A673 (cell line): Measurements from ENCODE around the gene ZNF473. TPM values are rescaled to one million over a fixed set of nuclear protein-coding genes. Genes with fewer than 3 reads are reported as not detected.

Experiments
- BruUV-seq: library from RNA; stranded (reverse); fragments of 400-500 nt; replicated peaks from 2 replicates; lab custom pipeline; 2021; lab: Mats Ljungman, UMichigan
- CTCF ChIA-PET: fragments of 300-600 bp; sonication (Branson Sonifier 250); formaldehyde crosslinking; loops from one replicate; lab custom pipeline; 2022; ENCODE audit warnings: antibody characterized with exemption; lab: Charles Lee
- POLR2A ChIA-PET: fragments of 300-600 bp; sonication (Branson Sonifier 250); formaldehyde crosslinking; loops from one replicate; lab custom pipeline; 2022; ENCODE audit warnings: antibody characterized with exemption; ENCODE audit not compliant: low non-redundant PET; lab: Charles Lee
- DNase-seq: peaks from one replicate; pipeline ENCODE4 v3.0.0-alpha.2; 2015; ENCODE audit warnings: low spot score
- H3K27ac ChIP-seq: fragments of 200-600 bp; sonication (generic); 2 replicates; pipeline ENCODE4 v1.5.1; 2016; ENCODE audit warnings: mixed run types, low read depth, mild to moderate bottlenecking, mixed read lengths, antibody characterized with exemption, low read length; ENCODE audit not compliant: poor library complexity, severe bottlenecking
- H3K27me3 ChIP-seq: fragments of 200-600 bp; sonication (generic); replicated peaks from 2 replicates; pipeline ENCODE4 v1.6.1; 2017; ENCODE audit warnings: mixed run types, low read depth, mild to moderate bottlenecking, mixed read lengths, antibody characterized with exemption, low read length; ENCODE audit not compliant: insufficient read depth, poor library complexity
- H3K36me3 ChIP-seq: fragments of 200-600 bp; sonication (generic); 2 replicates; pipeline ENCODE4 v1.6.1; 2016; ENCODE audit warnings: mixed run types, mild to moderate bottlenecking, mixed read lengths, antibody characterized with exemption, low read length; ENCODE audit not compliant: insufficient read depth, poor library complexity, severe bottlenecking
- H3K4me1 ChIP-seq: fragments of 200-600 bp; sonication (generic); 2 replicates; pipeline ENCODE4 v1.6.1; 2017; ENCODE audit warnings: mixed run types, mild to moderate bottlenecking, mixed read lengths, antibody characterized with exemption, low read length; ENCODE audit not compliant: insufficient read depth, poor library complexity, severe bottlenecking
- H3K4me3 ChIP-seq: fragments of 200-600 bp; sonication (generic); 2 replicates; pipeline ENCODE4 v1.5.1; 2016; ENCODE audit warnings: low read depth, mixed run types, mild to moderate bottlenecking, mixed read lengths, low read length; ENCODE audit not compliant: poor library complexity, severe bottlenecking
- H3K9me3 ChIP-seq: fragments of 200-600 bp; sonication (generic); 2 replicates; pipeline ENCODE4 v1.6.1; 2016; ENCODE audit warnings: mixed run types, low read depth, mild to moderate bottlenecking, mixed read lengths, antibody characterized with exemption, low read length; ENCODE audit not compliant: poor library complexity, severe bottlenecking
- EZH2 ChIP-seq: fragments of 200-600 bp; sonication (generic); IDR thresholded peaks from 2 replicates; pipeline ENCODE4 v1.6.1; 2017; ENCODE audit warnings: borderline replicate concordance, low read depth, mild to moderate bottlenecking, mixed read lengths, antibody characterized with exemption, low read length; ENCODE audit not compliant: poor library complexity, severe bottlenecking
- intact Hi-C: fragments of 100-400 bp; cut with micrococcal nuclease; formaldehyde crosslinking; loops from one replicate; pipeline ENCODE4 v1.10.0; 2022; ENCODE audit not compliant: unreplicated experiment
- total RNA-seq: library from RNA; stranded (reverse); gene quantifications from 2 replicates; pipeline ENCODE4 v1.2.3, GENCODE V29; 2021
- TF ChIP-seq, protein P1 (sequence below): fragments of 300-800, 200-600 bp; sonication (generic); conservative IDR thresholded peaks from 2 replicates; pipeline ENCODE4 v1.5.1; 2017; ENCODE audit warnings: low read depth, mild to moderate bottlenecking, antibody characterized with exemption, low read length, moderate library complexity, mixed read lengths

The ZNF473 gene
- total RNA-seq, 1 experiment from 2014 or later: 15.6 TPM

DNA sequence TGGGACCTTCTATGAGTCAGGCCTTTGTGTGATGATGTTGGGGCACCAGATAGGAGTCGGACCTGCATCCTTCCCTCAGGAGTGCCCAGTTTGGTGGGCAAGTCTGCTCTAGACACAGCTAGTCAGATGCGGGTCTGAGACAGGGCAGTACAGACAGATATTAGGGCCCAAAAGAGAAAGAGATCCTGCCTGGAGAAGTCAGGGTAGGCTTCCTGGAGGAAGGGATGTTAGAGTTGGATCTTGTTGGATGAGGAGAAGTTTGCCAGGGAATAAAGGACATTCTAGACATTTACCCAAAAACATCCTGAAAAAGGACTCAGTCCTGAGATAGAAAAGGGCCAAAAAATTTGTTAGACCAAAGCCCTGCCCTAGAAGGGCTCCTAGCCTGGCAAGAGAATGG is 17.9 kb upstream of the ZNF473 start:
- POLR2A ChIA-PET: no interaction called here

GRCh38 chr19:50008532-50008931 is 17.3 kb upstream of the ZNF473 start:
- H3K27me3 ChIP-seq: no peaks in the 10 kb centered on the region
- H3K27ac ChIP-seq: no peak overlapping the region
- ChIA-PET CTCF (no interaction called here), POLR2A (no interaction called here)
- H3K4me1 ChIP-seq: no peaks in the 10 kb centered on the region
- TF ChIP-seq EZH2: no peak
- TF ChIP-seq, protein P1, sequence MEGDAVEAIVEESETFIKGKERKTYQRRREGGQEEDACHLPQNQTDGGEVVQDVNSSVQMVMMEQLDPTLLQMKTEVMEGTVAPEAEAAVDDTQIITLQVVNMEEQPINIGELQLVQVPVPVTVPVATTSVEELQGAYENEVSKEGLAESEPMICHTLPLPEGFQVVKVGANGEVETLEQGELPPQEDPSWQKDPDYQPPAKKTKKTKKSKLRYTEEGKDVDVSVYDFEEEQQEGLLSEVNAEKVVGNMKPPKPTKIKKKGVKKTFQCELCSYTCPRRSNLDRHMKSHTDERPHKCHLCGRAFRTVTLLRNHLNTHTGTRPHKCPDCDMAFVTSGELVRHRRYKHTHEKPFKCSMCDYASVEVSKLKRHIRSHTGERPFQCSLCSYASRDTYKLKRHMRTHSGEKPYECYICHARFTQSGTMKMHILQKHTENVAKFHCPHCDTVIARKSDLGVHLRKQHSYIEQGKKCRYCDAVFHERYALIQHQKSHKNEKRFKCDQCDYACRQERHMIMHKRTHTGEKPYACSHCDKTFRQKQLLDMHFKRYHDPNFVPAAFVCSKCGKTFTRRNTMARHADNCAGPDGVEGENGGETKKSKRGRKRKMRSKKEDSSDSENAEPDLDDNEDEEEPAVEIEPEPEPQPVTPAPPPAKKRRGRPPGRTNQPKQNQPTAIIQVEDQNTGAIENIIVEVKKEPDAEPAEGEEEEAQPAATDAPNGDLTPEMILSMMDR: peak; percentile 58
- H3K9me3 ChIP-seq: no peaks in the 10 kb centered on the region
- intact Hi-C loops: no loop called here
- no TSS peak for BruUV-seq
- DNase-seq: peak; percentile 49
- peaks cover 22% of the 10 kb centered on the region for H3K36me3 ChIP-seq
- no peak overlapping the region for H3K4me3 ChIP-seq

More for the DNA sequence above, 17.9 kb upstream of the ZNF473 start:
- intact Hi-C loops: no loop called here
- DNase-seq: no peak
- no peaks in the 10 kb centered on the region for H3K4me1 ChIP-seq
- CTCF ChIA-PET: no interaction called here
- H3K27ac ChIP-seq: no peak overlapping the region
- peaks cover 22% of the 10 kb centered on the region for H3K36me3 ChIP-seq
- no TSS peak for BruUV-seq
- TF ChIP-seq, protein P1: no peak
- no peak for TF ChIP-seq EZH2
- H3K9me3 ChIP-seq: no peaks in the 10 kb centered on the region
- no peaks in the 10 kb centered on the region for H3K27me3 ChIP-seq
- H3K4me3 ChIP-seq: no peak overlapping the region

DNA sequence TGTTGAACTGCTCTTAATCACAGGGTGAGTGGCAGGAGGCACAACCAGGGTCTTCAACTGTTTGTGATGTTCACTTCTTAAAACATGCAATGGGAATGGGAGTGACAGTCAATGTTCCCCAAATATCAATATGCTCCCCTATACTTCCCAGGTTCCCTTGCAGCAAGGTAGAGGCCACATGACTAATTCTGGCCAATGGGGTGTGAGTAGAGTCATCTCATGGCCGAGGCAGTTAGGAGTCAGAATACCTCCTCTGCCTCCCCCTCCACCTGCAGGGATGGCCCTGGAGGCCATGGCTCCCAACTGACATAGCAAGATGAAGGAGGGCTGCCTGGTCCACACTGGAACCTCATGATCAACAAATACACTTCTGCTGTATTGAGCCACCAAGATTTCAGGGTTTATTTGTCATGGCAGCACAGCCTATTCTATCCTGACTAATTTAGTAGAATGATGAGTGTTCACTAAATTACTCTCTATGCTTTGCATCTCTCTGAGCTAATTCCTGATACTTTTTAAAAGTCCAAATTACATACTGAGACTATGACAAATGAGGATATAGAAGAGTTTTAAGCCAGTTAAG is 9.5 kb upstream of the ZNF473 start:
- CTCF ChIA-PET: no interaction called here

More for the DNA sequence above, 9.5 kb upstream of the ZNF473 start:
- no peak for DNase-seq
- no peak overlapping the region for H3K4me3 ChIP-seq
- H3K27me3 ChIP-seq: no peaks in the 10 kb centered on the region
- H3K36me3 ChIP-seq: peaks cover 18% of the 10 kb centered on the region
- H3K9me3 ChIP-seq: no peaks in the 10 kb centered on the region
- H3K4me1 ChIP-seq: no peaks in the 10 kb centered on the region
- BruUV-seq: no TSS peak
- TF ChIP-seq EZH2: no peak
- TF ChIP-seq, protein P1: no peak
- H3K27ac ChIP-seq: no peak overlapping the region
- POLR2A ChIA-PET: no interaction called here
- intact Hi-C loops: no loop called here
